GM12891 (cell line): ENCODE results near the gene OR10H5.

Experiments
- POLR2A ChIP-seq: IDR thresholded peaks from 2 replicates; pipeline ENCODE4 v1.6.1; 2011; ENCODE audit warnings: low read depth, low read length, control low read depth
- POLR2AphosphoS5 ChIP-seq: IDR thresholded peaks from 2 replicates; pipeline ENCODE4 v1.6.1; 2011; ENCODE audit warnings: low read depth, low read length, control low read depth
- SPI1 ChIP-seq: IDR thresholded peaks from 2 replicates; pipeline ENCODE4 v1.6.1; 2011; ENCODE audit warnings: low read depth, low read length, control low read depth
- TAF1 ChIP-seq: IDR thresholded peaks from 2 replicates; pipeline ENCODE4 v1.6.1; 2011; ENCODE audit warnings: low read depth, low read length, control low read depth

- TF ChIP-seq POLR2AphosphoS5 = no peak
- no peak for TF ChIP-seq POLR2A
- TF ChIP-seq SPI1 = no peak
- TF ChIP-seq TAF1 = no peak
These were observed at the start of gene OR10H5 for GRCh38 chr19:15787611-15788155.
